Non-pigmented ciliary epithelial cell (primary cell): Measurements from ENCODE around the gene SNRPD3.
"Not testable (repeated sequence)": the region's sequence is repeated elsewhere in the genome, so short reads cannot be mapped to it uniquely, and the experiment has no call there.

Experiments used
- DNase-seq: peaks from one replicate; pipeline ENCODE4 v3.0.0-alpha.2; 2010; ENCODE audit warnings: low read depth

Gene SNRPD3

DNA sequence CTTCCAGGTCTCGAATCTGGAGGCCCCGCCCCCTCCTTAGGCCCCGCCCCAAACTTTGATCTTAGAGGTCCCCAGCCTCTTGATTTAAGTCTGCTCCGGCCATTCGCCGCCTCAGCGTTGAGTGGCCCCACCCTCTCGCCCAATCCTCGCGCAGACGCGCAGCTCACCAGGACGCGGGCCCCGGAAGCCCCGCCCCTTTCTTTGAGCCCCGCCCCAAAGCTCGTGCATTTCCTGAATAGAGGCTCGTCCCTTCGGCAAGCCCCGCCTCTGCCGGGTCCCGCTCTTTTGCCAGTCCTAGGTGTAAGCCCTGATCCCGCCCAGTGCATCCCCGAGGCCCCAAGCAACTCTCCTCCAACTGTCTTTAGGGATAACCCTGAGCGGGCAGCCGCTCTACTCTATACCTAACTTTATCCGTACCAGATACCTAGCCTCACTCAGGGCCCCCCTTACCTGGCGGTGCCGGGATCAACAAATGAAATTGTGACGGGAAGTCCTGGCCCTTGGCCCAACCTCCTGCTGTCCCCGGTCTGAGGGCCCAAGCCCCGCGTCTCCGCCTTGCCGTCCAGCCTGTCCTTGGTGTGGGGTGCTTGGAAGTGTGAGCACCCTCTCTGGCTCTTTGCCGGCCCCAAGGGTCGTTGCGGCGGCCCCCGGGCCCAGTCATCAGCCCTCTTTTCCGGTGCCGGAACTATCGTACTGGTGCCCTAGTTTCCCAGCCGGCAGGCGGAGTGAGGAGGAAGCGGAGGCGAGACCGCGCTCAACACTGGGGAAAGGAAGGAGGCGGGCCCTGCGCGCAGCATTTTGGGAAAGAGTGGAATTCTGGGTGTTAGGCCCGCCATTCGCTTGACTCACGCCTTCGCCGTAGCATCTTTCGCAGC, at the start of gene SNRPD3:
TSS of gene SNRPD3 (plus strand) at position 835 of the 875 bp plus-strand sequence. CDS start 1,676 bp downstream, outside the sequence.
- peak; percentile 92 for DNase-seq

DNA sequence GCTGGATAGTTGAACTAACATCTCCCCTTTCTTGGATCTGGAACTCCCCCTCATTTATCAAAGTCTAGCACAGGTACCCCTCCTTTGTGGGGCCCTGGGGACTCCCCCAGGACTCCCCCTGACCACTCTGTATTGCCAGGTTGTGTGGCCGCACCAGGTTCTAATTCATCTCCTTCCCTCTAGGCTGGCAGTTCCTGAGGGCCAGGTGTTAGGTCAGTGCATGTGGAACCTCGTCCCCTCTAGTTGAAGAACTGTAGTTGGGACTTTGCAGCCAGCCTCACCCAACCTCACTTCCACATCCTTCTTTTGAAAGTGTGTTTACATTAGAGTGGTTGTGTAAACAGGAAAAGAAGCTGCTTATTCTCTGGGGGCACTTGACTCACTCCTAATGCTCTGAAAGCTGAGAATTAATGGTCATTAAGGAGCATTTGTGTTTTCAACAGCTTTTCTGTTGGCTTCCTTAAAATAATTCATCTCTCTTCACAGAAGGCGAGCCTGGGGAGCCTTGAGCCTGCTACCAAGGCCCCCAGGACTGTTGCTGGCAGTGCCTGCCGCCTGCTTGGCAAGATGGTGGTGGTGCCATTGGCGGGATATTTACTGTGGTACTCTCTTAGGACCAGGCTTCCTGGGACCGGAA, 48.9 kb upstream of the SNRPD3 start:
- no peak for DNase-seq

- DNase-seq = no peak
Measured at GRCh38 chr22:24507716-24508115, 48.1 kb upstream of the SNRPD3 start.

GRCh38 chr22:24510637-24511625, 44.9 kb upstream of the SNRPD3 start:
- peak; percentile 23 for DNase-seq

GRCh38 chr22:24512043-24512442, 43.8 kb upstream of the SNRPD3 start:
- DNase-seq = no peak

GRCh38 chr22:24513378-24514240, 42.2 kb upstream of the SNRPD3 start:
- DNase-seq = no peak

GRCh38 chr22:24514241-24515026, 41.4 kb upstream of the SNRPD3 start:
- no peak for DNase-seq

DNA sequence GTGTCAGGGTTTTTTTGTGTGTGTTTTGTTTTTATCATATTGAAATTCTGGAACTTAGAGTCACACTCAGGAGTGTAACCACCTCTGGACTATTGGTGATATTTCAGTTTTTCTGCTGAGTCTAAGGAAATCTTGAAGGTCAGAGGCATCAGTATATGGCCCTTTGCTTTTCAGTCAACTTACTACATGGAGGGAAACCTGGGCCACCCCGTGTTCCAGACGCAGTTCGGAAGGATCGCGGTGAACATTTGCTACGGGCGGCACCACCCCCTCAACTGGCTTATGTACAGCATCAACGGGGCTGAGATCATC, 40.8 kb upstream of the SNRPD3 start:
- DNase-seq = no peak

DNA sequence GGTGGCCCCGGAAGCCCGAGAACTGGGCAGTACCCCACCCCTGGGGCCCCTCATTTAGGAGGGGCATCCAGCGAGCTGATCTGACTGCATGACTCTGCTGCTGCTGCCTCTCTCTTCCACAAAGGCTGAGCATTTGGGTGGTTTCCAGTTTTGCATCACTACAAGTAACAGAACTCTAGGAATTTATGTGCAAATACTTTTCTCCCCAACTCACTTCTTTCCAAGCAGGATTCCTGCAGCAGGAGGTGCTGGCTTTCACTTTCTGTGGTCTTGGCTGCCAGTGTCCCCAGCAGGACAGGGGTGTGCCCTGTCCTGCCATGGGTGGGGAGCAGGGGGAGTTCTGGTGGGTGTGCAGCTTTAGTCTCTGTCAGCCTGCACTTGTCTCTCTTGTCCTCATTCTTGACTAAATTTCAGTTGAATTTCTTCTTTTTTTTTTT, 39.5 kb upstream of the SNRPD3 start:
- peak; percentile 79 for DNase-seq

- DNase-seq = no peak
Measured at GRCh38 chr22:24517446-24517845, 38.4 kb upstream of the SNRPD3 start.

DNA sequence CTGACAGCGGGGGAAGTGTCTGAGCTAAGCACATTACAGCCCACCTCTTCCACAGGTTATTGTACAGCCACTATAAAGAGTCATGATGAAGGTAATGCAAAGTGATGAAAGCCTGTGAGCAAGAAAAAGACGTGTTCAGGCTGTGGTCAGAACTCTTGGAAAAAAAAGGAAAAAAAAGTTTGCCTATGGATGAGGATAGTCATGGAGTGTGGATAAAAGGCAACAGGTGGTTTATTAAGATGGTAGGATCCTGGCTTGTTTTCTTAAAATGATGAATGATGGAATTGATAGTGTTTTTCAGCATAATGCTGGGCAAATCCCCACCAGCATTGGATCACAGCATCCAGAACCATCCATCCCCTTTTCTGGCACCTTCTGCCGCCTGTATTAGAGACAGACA, 37.6 kb upstream of the SNRPD3 start:
- no peak for DNase-seq

- DNase-seq = no peak
Measured at GRCh38 chr22:24518771-24519485, 36.9 kb upstream of the SNRPD3 start.

DNA sequence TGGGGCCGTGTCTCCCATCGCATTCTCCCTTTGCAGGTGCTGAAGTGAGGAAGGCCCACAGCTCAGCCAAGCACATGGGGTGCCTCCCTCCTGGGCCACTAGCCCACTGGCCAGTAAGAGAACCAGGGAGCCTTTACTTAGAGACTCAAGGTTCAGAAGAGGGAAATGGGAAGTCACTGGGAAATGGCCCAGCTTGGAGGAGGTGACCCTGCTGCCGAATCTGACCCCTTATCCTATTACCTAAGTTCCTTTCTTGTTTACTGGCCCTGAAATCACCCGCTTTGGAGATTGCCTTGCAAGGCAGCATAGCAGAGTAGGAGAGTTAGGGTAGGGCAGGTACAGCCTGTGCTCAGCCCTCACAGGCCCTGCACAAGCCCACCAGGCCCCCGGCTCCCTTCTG, 36.3 kb upstream of the SNRPD3 start:
- no peak for DNase-seq

GRCh38 chr22:24521791-24522245, 34.0 kb upstream of the SNRPD3 start:
- no peak for DNase-seq

- peak; percentile 43 for DNase-seq
Measured at GRCh38 chr22:24523873-24524272, 31.9 kb upstream of the SNRPD3 start.

DNA sequence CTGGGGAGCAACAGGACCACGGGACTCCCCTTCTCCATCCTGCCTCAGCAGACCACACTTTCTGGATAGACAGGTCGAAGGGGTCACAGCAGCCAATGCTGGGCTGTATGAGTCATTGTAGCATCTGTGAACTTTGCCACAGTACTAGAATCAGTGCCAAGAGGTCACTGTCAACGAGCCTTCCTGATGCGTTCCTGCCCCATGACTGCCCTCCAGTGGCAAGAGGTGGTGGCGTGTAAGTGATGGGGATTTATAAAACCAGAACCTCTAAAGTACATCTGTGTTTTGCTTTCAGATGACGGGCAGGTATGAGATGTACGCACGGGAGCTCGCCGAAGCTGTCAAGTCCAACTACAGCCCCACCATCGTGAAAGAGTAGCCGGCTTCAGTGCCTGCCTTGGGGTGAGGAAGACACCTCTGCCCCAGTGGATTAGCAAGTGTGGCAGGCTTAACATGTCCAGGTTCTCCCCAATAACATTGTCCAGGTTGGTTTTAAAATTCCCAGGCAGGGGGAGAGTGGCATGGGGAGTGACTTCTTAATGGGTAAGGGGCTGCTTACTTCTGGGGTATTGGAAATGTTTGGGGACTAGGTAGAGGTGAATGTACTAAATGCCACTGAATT, 30.3 kb upstream of the SNRPD3 start:
- DNase-seq = no peak

DNA sequence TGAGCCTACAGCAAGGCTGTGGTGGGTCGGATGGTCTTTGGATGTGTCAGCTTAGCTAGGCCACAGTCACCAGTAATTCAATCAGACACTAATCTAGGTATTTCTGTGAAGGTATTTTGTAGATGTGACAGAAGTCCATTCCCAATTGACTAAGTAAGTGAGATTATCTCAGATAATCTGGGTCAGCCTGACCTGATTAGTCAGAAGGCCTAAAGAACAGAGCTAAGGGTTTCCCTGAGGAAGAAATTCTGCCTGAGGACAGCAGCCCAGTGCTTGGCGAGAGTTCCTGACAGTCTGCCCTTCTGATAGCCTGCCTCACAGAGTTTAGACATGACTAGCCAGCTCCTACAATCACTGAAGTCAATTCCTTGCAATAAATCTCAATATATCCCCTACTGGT, 29.6 kb upstream of the SNRPD3 start:
- no peak for DNase-seq

GRCh38 chr22:24529898-24530297, 25.9 kb upstream of the SNRPD3 start:
- no peak for DNase-seq

- DNase-seq = not testable (repeated sequence)
Measured at GRCh38 chr22:24530968-24531367, 24.8 kb upstream of the SNRPD3 start.
